Fibroblast of villous mesenchyme (primary cell): ENCODE data around the gene LAX1. TPM values are rescaled to one million over a fixed set of nuclear protein-coding genes. Genes with fewer than 3 reads are reported as not detected.
A peak's percentile ranks its signal among the peaks of the same experiment; 100 is the strongest.

Experiments
- DNase-seq: peaks from one replicate; pipeline ENCODE4 v3.0.0-alpha.2; 2010; ENCODE audit warnings: low read depth
- H3K4me3 ChIP-seq: 2 replicates; pipeline ENCODE4 v1.5.1; 2011; ENCODE audit warnings: low read depth, mild to moderate bottlenecking, low read length
- small RNA-seq: library from RNA; depleted of rRNA; stranded (forward); fragments of <200 nt; gene quantifications from one replicate; pipeline ENCODE3, GENCODE V24; 2012
- total RNA-seq: library from RNA; depleted of rRNA; stranded (reverse); fragments of >200 nt; gene quantifications from 2 replicates; pipeline ENCODE4 v1.2.3, GENCODE V29; 2012
- TF ChIP-seq, protein P1 (sequence below): IDR thresholded peaks from 2 replicates; pipeline ENCODE4 v1.5.1; 2012; ENCODE audit warnings: low read depth, mild to moderate bottlenecking, low read length; ENCODE audit not compliant: insufficient read depth

LAX1 gene
- total RNA-seq, 1 donor, result not detected

DNA sequence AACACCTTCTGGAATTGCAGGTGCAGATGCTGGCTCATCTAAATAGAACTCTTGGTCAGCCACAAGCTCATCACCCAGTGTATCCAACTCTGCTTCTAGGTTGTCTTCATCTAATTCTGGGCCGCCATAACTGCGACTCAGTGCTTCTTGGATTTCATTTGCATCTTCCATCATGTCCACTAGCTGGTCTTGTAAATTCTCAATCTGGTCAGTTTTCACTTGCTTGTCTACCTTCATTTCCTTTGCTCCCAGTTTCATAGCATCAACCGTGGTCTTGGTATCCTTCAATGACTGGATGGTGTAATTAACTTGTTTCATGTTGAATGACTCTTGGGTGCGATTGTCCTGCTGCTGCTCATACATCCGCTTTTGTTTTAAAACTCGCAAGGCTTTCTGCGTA is 40.7 kb downstream of the LAX1 start:
- H3K4me3 ChIP-seq, result no peak overlapping the region
- TF ChIP-seq, protein P1, sequence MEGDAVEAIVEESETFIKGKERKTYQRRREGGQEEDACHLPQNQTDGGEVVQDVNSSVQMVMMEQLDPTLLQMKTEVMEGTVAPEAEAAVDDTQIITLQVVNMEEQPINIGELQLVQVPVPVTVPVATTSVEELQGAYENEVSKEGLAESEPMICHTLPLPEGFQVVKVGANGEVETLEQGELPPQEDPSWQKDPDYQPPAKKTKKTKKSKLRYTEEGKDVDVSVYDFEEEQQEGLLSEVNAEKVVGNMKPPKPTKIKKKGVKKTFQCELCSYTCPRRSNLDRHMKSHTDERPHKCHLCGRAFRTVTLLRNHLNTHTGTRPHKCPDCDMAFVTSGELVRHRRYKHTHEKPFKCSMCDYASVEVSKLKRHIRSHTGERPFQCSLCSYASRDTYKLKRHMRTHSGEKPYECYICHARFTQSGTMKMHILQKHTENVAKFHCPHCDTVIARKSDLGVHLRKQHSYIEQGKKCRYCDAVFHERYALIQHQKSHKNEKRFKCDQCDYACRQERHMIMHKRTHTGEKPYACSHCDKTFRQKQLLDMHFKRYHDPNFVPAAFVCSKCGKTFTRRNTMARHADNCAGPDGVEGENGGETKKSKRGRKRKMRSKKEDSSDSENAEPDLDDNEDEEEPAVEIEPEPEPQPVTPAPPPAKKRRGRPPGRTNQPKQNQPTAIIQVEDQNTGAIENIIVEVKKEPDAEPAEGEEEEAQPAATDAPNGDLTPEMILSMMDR, result no peak
- no peak for DNase-seq

DNA sequence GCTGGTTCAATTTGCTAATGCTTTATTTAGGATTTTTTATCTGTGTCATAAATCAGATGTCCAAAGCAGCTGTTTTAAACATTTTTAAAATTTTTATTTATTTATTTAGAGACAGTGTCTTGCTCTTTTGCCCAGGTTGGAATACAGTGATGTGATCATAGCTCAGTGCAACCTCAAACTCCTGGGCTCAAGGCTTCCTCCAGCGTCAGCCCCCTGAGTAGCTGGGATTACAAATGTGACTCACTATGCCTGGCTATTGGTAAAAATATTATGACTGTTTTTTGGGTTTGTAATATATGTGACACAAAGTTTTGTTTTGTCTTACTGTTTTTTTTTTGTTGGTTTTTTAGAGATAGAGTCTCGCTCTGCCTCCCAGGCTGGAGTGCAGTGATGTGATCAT is 42.2 kb downstream of the LAX1 start:
- DNase-seq, result peak; percentile 96
- H3K4me3 ChIP-seq, result no peak overlapping the region
- TF ChIP-seq, protein P1, result no peak

DNA sequence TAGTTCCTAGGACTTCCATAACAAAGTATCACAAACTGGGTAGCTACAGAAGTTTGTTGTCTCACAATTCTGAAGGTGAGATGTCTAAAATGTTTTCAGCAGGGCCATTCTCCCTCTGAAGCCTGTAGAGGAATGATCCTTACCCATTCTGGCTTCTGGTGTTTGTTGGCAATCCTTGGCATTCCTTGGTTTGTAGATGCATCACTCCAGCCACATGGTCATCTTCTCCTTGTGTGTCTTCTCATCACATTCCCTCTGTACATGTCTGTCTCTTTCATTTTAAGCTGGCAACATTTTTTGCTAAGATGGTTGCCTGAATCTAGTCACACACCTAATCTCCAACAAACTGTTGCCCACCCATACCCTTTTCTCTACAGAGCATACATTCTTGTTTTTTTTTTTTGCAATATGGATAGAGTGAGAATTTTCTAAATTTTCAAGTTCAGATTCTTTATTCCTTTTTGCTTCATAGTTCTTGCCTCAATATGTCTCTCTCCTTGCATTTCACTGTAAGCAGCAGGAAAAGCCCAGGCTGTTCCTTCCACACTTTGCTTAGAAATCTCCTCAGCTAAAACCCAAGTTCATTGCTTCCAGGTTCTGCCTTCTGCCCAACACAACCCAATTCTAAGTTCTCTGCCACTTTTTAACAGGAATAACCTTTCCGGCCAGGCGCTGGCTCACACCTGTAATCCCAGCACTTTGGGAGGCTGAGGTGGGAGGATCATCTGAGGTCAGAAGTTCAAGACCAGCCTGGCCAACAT is 48.8 kb downstream of the LAX1 start:
- TF ChIP-seq, protein P1, result no peak
- no peak for DNase-seq
- H3K4me3 ChIP-seq, result no peak overlapping the region

DNA sequence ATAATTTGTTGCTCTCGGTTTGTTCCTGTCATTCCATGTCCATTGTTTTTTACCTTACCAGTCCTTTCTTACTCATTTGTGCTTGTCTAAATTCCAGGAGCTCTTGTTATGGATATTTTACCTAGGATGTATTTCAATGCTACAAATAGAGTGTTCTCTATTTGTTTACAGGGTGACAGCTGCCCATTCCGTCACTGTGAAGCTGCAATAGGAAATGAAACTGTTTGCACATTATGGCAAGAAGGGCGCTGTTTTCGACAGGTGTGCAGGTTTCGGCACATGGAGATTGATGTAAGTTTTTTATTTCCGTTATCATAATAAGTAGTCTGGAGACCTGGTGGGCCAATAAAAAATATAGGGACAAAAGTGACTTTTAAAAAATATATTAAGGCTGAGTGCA is 53.4 kb downstream of the LAX1 start:
- no peak for DNase-seq
- TF ChIP-seq, protein P1, result no peak
- H3K4me3 ChIP-seq, result no peak overlapping the region

DNA sequence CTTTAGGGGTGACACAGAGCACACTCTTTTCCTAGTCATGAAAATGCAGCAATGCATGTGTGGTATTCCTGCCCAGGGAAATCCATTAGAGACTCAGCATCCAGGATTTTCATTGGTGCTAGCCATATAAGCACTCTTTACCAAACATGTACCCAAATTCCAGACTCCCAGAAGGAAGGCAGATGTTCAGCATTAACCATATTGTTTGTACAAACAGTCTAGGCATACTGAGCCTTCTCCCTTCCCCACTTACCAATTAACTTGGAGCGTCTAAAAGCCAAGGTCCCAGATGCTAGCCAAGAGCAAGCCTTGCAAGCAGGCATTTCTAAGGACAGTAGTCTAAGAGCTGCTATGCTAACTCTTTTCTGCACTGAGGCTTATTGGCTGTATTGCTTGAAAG is 58.3 kb downstream of the LAX1 start:
- no peak overlapping the region for H3K4me3 ChIP-seq
- DNase-seq, result peak; percentile 17
- TF ChIP-seq, protein P1, result no peak

Small RNA genes within 50 kb of the gene (small RNA-seq; reads per million reads assigned to genes)
- 1,763 reads per million, percentile 99 among the genes with 10 or more reads in this experiment for gene SNORA77
- 3.0 reads per million, percentile 68 among the genes with 10 or more reads in this experiment for gene ZC3H11A

Other genes with a start within 250 kb of the LAX1 start
- 135 and 214 TPM in 2 replicates for gene ATP2B4, start 138.4 kb upstream of the LAX1 start, total RNA-seq
- 38.7 and 40.2 TPM in 2 replicates for gene ZBED6, start 30.4 kb downstream of the LAX1 start, total RNA-seq
- gene ZC3H11A, start 30.4 kb downstream of the LAX1 start, total RNA-seq, result 112 and 128 TPM in 2 replicates
- gene SNRPE, start 96.4 kb downstream of the LAX1 start, total RNA-seq, result 38.7 and 53.1 TPM in 2 replicates